Heart left ventricle (tissue), 13 donors: ENCODE measurements around the gene MYCBP2.

Experiments used
- POLR2A ChIP-seq, 2 donors: fragments of 450-650 bp; IDR thresholded peaks; one replicate each; pipeline ENCODE4 v1.6.1; 2017; ENCODE audit warnings: antibody characterized with exemption in 2 of 2, mild to moderate bottlenecking in 2 of 2, moderate library complexity in 2 of 2
- TF ChIP-seq, protein P1 (sequence below), 12 donors: fragments of 200-600 bp; sonication (generic) in 4 of 12; IDR thresholded peaks; one replicate each; pipeline versions ENCODE4 v1.5.0 to v1.8.0; 2018 to 2022; ENCODE audit warnings: antibody characterized with exemption in 12 of 12, mild to moderate bottlenecking in 5 of 12
- donor health status: ischemic (EF 13 %, LVEDD 7.1; RV severe dilation, severe dysfunction).
- donor health status: DM: no; HTN: yes; CAD: no.
- donor health status: DM: no; HTN: no; CAD: no.
- donor health status: ischemic (EF 25% LVEDD 6.9; RV normal size, moderate dysfunction).
- donor health status: ischemic (EF 25% LVEDD 5.7; RV mildly dilated, moderate dysfunction).
- donor health status: ischemic (EF 35%, LVEDD 5.7; RV mildly dilated, moderate dysfunction).
- donor health status: nonischemic (EF 11% LVEDD 7.7; RV severe dilation, severe dysfunction).
- donor health status: DM: yes; HTN: yes; CAD: no.
- donor health status: PGD.
- donor health status: ischemic (EF 29% LVEDD 5.4; RV normal size, mild dysfunction).
- donor health status: nonischemic (EF 23%, LVEDD 6.1; RV moderate dilation, normal function).

DNA sequence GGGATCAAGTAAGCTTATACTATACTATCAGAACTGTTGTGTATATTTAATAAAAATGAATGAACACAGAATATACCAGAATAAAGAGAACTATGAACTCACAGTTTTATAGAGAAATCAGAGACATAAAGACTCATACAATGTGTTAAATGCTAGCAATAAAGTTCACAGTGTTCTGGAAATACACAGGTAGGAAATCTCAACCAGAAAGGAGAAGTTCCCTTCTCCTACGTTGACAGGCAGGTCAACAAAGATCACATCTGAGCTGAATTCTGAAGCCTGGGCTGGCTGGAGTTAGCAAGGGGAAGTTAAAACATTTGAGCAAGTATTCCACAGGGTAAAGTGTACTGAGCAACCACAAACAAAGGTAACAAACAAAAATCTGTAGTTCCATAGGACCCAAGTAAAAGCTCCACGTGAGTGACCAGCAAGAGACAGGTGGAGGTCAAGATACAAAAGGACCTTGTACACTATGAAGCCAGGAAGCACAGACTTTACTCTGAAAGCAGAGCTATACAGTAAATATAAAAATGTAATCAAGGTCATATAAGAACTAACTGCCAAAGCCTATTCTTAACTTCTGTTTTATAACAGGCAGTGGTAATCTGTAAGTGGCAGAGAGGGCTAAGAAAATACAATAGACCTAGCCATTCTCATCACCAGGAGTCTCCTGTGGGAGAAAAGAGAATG lies 312.9 kb downstream of the MYCBP2 start:
- TF ChIP-seq, protein P1, sequence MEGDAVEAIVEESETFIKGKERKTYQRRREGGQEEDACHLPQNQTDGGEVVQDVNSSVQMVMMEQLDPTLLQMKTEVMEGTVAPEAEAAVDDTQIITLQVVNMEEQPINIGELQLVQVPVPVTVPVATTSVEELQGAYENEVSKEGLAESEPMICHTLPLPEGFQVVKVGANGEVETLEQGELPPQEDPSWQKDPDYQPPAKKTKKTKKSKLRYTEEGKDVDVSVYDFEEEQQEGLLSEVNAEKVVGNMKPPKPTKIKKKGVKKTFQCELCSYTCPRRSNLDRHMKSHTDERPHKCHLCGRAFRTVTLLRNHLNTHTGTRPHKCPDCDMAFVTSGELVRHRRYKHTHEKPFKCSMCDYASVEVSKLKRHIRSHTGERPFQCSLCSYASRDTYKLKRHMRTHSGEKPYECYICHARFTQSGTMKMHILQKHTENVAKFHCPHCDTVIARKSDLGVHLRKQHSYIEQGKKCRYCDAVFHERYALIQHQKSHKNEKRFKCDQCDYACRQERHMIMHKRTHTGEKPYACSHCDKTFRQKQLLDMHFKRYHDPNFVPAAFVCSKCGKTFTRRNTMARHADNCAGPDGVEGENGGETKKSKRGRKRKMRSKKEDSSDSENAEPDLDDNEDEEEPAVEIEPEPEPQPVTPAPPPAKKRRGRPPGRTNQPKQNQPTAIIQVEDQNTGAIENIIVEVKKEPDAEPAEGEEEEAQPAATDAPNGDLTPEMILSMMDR (IDR thresholded peaks at IDR 0.05), result no peak
- no peak for TF ChIP-seq POLR2A (IDR thresholded peaks at IDR 0.05)
